Transverse colon (tissue), 4 donors: ENCODE measurements around the gene PRDM1.

Experiments
- EP300 ChIP-seq: sonication (generic); formaldehyde crosslinking; IDR thresholded peaks from one replicate; pipeline ENCODE4 v1.6.1; 2017; ENCODE audit warnings: antibody characterized with exemption, low read depth
- POLR2A ChIP-seq: fragments of 450-650 bp; IDR thresholded peaks from one replicate; pipeline ENCODE4 v1.6.1; 2016; ENCODE audit warnings: antibody characterized with exemption, mild to moderate bottlenecking, moderate library complexity
- POLR2AphosphoS5 ChIP-seq, 3 donors: sonication (generic); formaldehyde crosslinking; IDR thresholded peaks; one replicate each; pipeline ENCODE4 v1.6.1; 2016; ENCODE audit warnings: antibody characterized with exemption in 3 of 3
- TF ChIP-seq, protein P1 (sequence below), 5 experiments: fragments of 200-600 bp in 3 of 5; fragments of 450-650 bp in 2 of 5; sonication (generic) in 3 of 5; IDR thresholded peaks; 1 replicate in 2 of 5; 2 replicates in 3 of 5; pipeline ENCODE4 v1.5.1; 2016 to 2017; ENCODE audit warnings: antibody characterized with exemption in 5 of 5, inconsistent platforms in 3 of 5, mild to moderate bottlenecking in 2 of 5, moderate library complexity in 1 of 5

DNA sequence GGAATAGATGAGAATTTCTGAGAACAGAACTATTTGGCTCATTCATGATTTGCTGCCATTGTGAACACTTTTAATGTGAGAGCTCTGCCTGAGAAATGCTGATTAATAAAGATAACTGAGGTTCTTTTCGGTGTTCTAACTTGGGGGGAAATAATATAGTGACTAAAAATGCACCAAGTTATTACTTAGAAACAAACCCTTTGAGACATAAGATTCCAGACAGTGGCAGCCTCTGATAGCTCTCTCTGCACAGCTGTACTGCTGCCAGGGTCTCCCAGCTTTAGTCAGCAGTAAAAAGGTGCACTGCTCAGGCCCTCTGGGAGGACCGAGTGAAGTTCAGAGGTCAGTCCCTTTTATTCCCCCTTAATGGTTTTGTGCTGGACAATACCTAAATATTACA, 2.5 kb upstream of the PRDM1 start:
- TF ChIP-seq, protein P1, sequence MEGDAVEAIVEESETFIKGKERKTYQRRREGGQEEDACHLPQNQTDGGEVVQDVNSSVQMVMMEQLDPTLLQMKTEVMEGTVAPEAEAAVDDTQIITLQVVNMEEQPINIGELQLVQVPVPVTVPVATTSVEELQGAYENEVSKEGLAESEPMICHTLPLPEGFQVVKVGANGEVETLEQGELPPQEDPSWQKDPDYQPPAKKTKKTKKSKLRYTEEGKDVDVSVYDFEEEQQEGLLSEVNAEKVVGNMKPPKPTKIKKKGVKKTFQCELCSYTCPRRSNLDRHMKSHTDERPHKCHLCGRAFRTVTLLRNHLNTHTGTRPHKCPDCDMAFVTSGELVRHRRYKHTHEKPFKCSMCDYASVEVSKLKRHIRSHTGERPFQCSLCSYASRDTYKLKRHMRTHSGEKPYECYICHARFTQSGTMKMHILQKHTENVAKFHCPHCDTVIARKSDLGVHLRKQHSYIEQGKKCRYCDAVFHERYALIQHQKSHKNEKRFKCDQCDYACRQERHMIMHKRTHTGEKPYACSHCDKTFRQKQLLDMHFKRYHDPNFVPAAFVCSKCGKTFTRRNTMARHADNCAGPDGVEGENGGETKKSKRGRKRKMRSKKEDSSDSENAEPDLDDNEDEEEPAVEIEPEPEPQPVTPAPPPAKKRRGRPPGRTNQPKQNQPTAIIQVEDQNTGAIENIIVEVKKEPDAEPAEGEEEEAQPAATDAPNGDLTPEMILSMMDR (IDR thresholded peaks at IDR 0.05) = no peak
- TF ChIP-seq POLR2A (no peak), EP300 (no peak), POLR2AphosphoS5 (IDR thresholded peaks at IDR 0.05) (no peak)
